HG02840 (cell line): Measurements from ENCODE around the gene AKR1C8.
"Not testable (repeated sequence)": the region's sequence is repeated elsewhere in the genome, so short reads cannot be mapped to it uniquely, and the experiment has no call there.

ENCODE experiments used
- ATAC-seq: cut with Tn5 transposase; IDR thresholded peaks from one replicate; pipeline ENCODE4 v1.9.1; 2021; ENCODE audit warnings: mild to moderate bottlenecking, moderate library complexity, moderate number of reproducible peaks; ENCODE audit not compliant: unreplicated experiment, low FRiP score

Gene AKR1C8

DNA sequence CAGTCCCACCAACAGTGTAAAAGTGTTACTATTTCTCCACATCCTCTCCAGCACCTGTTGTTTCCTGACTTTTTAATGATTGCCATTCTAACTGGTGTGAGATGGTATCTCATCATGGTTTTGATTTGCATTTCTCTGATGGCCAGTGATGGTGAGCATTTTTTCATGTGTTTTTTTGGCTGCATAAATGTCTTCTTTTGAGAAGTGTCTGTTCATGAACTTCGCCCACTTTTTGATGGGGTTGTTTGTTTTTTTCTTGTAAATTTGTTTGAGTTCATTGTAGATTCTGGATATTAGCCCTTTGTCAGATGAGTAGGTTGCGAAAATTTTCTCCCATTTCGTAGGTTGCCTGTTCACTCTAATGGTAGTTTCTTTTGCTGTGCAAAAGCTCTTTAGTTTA lies 9.4 kb downstream of the AKR1C8 start:
- ATAC-seq, result not testable (repeated sequence)

DNA sequence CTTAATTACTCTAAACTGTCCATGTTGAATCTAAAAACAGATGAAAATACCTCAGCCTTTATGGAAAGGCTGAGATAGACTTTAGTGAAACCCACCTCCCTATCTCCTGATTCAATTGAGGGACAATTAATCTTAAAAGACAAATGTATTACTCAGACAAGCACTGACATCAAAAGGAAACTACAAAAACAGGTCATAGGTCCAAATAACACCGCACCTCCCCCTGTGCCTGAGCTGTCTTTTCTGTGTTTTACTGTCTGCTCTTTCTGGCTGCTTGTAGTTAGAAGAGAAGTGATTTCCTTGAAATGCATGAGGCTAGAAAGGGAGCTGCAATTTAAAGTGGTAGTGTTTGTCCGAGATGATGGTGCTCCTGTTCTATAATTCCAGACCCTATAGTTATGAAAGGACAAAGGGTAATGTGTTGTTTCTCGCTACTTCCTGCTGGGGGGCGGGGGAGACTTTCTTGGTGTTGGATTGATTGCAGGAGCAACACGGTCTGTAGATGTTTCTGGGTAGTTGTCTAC lies 16.0 kb downstream of the AKR1C8 start:
- no peak for ATAC-seq

DNA sequence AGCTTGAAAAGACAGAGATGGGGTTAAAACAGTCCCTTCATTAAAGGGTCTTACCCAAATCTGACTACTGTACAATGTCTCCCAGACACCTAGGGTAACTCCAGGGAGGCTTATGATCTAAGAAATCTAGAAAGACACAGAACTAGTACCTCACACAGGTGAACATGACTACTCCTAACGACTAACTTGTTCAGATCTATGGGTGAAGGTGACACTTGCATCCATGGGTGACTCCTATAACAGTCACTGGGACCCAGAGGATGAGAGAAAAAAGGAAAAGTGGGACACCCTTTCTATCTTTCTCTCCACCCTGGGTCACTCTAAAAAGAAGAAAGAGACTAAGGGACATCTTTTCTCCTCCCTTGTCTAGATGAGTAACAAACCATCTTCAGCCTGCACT lies 19.2 kb downstream of the AKR1C8 start:
- no peak for ATAC-seq

DNA sequence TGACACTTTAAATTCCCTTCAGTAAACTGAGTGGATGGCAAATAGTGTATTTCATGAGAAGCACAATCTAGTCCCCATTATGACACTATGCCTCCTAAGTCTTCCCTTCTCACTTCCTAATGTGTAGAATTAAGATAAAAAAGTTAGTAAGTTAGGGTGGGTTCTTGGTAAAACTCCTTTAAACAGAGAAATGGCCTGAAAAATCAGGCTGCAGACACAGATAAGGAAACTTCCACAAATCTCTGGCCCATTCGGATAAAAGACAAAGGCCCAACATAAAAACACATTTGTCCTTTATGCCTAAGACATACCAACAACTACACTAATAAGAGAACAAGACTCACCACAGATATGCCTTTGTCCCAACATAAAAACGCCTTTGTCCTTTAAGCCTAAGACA lies 21.5 kb downstream of the AKR1C8 start:
- ATAC-seq, result no peak

DNA sequence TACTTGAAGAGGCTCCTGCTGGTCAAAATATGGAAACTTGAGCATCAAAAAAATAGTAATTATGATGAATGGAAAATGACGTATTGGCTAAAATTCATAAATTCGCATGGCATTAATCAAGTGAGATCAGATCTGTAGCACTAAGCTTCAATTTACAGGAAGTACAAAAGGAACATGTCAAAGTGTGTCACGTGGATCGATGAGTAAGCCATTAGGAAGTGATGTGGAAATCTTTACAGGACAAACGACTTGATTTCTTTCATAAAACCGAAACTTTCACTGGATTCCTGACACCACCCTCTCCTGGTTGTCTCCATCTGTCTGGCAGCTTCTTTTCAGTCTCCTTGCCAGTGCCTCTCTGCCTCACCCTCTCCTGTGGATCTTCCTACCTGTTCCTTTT lies 25.8 kb downstream of the AKR1C8 start:
- no peak for ATAC-seq

DNA sequence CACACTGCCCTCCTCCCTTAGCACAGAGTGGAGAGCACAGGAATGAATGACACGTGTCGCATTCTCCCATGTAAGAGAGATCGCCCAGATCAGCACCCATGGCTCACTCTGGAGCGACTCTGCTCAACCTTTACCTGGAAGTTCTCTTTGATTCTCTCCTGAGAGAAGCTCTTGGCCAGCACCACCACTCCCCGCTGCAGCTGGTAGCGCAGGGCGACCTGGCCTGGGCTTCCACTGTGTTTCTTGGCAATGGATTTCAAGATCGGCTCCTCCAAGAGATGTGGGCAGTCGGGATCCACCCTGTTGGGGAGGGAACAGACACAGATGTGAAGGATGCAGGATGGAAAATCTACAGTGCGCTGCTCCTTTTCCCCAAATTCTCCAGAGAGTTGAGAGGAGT lies 27.4 kb downstream of the AKR1C8 start:
- no peak for ATAC-seq

DNA sequence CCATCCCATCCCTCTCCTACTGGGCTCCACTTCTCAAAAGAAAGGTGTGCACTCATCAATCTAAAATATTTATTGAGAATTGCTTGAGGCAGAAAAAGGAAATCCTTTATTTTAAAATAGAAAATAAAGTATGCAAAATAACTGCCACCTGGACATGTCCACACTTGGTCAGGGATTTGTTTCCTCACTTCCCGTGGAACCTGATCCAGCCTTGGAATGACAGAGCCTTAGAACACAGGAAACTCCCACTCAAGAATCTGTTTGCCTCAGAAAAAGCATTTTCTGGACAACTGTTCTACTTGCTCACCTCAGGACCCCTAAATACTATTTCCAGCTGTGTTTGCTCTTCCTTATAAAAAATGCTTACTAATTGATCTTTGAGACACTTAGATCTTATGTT lies 29.0 kb downstream of the AKR1C8 start:
- no peak for ATAC-seq

DNA sequence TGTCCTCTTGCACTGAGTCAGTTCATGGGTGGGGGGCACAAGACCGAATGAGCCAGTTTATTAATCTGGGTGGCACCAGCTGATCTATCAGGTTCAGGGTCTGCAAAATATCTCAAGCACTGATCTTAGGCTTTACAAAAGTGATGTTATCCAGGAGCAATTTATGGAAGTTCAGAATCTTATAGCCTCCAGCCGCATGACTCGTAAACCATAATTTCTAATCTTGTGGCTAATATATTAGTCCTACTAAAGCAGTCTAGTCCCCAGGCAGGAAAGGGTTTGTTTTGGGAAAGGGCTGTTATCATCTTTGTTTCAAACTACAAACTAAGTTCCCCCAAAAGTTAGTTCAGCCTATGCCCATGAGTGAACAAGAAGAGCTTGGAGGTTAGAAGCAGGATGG lies 33.9 kb downstream of the AKR1C8 start:
- no peak for ATAC-seq

DNA sequence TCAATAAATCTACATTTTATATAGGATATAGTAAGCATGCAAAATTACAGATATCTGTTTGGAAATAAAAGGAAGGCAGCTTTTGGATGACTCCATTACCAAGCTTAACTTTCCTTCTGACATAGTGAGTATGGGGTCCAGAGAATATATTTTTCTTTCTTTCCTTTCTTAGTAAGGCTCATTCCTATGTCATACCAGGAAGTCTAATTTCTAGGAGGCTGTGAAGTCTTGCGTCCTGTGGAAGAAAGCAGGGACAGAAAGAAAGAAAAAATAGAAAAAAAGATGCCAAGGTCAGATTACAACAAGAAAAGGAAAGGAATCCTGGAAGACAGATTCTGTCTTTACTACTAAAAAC lies 36.3 kb downstream of the AKR1C8 start:
- no peak for ATAC-seq

DNA sequence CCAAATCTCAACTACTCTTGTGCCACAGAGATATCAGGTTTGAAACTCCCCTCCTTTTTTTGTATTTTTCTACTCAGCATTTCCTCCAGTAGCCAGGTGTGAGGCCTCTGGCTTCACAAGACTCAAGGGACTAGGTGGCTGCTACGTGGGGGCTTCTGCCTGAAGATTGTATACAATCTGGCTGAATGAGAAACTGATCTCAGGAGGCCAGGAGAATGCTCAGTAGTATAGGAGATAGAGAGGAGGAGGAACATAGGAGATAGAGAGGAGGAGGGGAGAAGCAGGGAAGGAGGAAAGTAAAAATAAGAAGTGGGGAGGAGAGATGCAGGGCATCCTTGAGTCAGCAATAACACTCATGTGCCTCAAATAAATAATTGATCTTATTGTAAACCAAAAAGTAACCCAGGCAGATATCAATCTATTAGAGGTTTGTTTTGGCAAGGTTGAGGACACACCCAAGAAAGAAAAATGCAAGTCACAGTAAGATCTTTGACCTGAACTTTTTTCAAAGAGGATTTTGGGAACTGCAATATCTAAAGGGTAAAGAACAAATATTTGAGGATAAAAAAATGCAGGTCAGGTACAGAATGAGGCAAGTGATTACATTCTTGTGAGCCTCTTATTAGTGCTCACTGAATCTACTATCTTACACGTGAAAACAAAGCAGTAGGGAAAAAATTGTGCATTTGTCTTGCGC lies 36.8 kb downstream of the AKR1C8 start:
- no peak for ATAC-seq

DNA sequence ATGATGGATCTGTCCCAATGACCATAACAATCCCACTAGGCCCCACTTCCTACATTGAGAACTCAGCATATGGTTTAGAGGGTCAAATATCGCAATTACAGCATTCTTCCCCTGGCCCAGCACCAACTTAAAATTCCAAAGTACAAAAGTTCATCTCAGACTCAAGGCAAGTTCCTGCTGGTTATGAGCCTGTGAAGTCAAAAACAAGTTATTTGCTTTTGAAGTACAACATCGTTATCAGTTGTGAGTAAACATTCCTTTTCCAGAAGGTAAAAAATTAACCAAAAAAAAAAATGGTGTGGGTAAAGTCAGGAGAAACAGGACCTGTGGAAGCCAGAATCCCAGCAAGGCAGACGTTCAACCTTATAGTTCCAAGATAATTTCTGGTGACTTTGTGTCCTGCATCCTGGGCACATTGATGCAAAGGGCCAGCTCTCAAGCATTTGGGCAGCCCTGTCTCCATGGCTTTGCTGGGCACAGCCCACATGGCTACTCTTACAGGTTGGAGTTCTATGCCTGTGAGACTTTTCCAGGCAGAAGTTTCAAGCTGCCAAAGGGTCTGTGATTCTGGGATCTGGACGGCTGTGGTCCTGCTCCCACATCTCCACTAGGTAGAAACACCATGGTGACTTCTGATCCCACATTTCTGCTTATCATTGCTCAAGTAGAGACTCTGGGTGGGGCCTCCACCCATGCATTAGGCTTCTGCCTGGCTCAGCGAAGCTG lies 37.5 kb downstream of the AKR1C8 start:
- ATAC-seq, result no peak

DNA sequence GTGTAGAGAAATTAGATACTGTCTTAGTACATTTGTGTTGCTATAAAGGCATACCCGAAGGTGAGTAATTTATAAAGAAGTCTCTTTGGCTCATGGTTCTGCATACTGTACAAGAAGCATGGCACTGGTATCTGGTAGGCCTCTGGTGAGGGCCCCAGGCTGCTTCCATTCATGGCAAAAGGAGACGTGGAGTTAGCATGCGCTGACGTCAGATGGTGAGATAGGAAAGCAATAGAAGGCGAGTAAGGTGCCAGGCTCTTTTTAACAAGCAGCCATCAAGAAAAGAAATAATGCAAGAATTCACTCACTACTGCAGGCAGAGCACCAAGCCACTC lies 38.1 kb downstream of the AKR1C8 start:
- no peak for ATAC-seq

DNA sequence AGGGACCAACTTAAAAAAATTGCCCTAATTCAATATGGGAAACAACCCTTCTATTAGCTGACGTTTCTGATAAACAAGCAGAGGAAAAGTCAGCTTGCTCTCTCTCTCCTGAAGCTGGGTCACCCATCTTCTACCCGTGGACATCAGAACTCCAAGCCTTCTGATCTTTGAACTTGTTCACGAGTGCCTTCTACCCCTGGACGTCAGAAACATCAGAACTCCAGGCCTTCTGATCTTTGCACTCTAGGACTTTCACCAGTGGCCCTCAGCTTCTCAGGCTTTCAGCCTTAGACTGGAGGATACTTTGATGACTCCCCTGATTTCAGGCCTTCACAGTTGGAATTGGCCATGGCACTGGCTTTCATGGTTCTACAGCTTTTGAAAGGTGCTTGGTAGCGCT lies 41.8 kb downstream of the AKR1C8 start:
- no peak for ATAC-seq

DNA sequence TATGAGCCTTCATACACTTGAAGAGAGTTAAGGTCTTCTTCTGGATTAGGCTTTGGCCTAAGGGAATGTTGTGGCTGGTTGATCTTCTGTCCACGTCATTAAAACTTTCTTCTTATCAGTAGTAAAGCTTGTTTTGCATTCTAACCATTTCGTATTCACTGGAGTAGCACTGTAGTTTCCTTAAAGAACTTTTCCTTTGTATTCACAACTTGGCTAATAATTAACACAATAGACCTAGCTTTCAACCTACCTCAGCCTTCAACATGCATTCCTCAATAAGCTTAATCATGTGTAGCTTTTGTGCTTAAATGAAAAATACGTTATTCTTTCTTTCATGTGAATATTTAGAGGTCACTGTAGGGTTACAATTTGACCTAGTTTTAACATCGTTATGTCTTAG lies 42.8 kb downstream of the AKR1C8 start:
- no peak for ATAC-seq

DNA sequence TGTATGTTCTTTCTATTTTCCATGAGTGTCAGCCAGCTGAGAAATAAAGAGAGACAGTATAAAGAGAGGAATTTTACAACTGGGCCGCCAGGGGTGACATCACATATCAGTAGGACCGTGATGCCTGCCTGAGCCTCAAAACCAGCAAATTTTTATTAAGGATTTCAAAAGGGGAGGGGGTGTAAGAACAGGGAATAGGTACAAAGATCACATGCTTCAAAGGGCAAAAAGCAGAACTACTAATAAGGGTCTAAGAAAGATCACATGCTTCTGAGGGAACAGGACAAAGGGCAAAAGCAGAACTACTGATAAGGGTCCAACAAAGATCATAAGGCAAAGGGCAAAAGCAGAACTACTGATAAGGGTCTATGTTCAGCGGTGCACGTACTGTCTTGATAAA lies 47.3 kb downstream of the AKR1C8 start:
- not testable (repeated sequence) for ATAC-seq

DNA sequence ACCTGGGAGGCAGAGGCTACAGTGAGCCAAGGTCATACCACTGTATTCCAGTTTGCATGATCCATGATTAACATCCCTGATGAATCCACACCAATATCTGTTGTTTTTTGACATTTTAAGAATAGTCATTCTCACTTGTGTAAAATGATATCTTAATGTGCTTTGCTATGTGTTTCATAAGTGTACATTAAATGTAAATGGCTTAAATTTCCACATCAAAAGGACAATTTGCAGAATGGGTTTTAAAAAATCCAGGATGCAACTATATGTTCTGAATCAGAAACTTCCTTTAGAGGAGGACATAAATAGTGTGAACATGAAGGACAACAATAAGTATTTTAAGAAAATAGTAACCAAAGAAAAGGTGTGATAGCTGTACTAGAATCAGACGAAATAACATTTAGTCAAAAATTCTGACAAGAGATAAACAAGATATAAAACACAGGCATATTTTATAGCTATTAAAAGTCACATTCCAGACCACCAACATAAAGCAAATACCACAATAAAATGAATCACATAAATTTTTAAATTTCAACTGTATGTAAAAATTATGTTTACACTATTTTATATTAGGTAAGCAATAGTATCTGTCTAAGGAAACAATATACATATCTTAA lies 48.4 kb downstream of the AKR1C8 start:
- ATAC-seq, result no peak

DNA sequence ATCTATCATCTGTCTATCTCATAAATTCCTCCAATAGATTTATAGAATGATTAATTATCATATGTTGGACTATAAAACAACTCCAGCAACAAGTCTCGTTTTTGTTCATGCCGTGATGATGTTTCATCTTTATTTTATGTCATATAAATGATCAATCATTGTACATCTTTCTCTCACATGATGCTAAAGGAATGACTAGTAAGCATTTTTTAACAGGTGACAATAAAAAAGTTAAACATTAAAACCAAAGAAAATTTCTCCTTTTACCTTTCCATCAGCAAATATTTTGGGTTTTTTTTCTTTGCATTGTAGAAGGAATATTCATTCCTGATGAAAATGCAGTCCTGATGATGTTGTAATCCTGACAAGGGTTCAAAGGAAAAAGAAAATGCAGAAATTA lies 49.4 kb downstream of the AKR1C8 start:
- no peak for ATAC-seq

DNA sequence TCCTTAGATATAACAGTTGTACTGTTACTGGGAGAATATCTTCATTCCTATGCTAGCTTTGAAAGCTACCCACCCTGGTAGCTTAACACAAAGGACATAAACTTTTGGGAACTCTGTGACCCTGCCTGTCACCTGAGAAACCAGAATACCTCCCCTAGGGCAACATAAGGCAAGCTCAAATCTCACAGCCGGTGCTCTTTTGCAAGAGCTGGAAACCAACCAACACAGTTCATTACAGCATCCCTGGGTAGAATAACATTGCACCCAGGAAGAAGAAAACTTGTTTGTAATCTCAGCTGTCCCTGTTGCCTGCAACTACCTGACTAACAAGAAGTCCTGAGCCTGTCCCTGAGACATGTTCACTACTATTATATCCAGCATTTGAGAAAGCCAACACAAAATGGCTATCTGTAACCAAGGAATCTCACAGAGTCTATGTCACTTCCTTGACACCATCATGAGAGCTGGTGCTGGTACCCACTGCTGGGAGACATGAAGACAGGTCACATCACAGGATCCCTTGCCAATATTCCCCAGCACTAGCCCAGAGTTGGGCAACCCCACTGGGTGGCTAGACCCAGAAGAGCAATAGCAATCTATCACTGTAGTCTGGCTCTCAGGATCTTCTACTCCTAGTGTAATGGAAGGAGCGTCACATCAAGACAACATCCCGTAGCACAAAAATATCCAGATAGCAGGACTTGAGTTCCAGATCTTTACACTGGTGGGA lies 59.5 kb downstream of the AKR1C8 start:
- no peak for ATAC-seq

DNA sequence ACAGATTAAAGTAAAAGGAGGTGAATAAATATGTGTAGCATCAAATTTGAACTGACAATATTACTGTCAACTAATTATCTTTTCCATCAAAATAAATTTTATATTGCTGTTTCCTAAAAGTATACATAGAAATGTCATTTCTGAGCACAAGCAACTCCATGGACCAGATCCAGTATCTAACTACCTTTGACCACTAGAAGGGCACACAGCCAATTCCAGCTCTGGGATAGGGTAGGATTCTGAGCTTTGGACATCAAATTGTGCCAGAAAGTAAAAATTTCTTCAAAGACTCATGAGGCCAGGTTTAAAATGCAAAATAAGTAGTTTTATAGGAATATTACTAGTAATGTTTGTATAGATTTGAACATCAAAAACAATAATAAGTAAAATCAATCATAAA lies 61.1 kb downstream of the AKR1C8 start:
- no peak for ATAC-seq

DNA sequence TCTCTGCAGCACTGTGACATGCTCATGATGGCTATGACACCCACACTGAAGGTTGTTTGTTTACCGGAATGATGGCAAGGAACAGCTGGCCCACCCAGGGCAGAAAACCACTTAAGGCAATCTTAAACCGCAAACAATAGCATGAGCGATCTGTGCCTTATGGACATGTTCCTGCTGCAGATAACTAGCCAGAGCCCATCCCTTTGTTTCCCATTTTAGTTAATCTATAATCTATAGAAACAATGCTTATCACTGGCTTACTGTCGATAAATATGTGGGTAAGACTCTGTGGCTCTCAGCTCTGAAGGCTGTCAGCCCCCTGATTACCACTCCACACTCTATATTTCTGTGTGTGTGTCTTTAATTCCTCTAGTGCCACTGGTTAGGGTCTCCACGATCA lies 65.0 kb downstream of the AKR1C8 start:
- ATAC-seq, result not testable (repeated sequence)

DNA sequence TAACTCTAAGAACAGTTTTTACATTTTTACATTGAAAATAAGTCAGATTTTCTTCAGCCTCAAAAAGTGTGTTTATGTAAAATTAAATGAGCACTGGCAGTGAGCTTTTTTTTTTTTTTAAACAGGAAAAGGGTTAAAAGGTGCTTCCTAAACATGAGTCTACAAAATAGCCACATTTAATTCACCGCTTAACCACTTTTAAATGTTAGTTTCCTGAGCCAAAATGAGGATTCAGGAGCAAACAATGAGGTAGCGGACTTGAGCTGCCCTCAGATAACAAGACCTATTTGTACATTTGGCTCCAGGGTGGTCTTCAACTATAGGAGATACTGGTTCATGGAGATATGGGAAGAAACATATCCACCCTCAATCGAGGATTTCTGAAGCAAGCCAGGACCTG lies 67.9 kb downstream of the AKR1C8 start:
- ATAC-seq, result no peak
